ENCODE measurements around the gene LSM4.

The LSM4 gene

GRCh38 chr19:18294467-18294864 lies 28.4 kb downstream of the LSM4 start:
- no peaks in the 10 kb centered on the region for H3K79me2 ChIP-seq (ENCODE audit: control insufficient read depth, low read length)
- peaks cover 53% of the 10 kb centered on the region for H3K4me1 ChIP-seq (ENCODE audit: control insufficient read depth, low read length)
- H4K20me1 ChIP-seq (ENCODE audit: control insufficient read depth, insufficient read depth, low read depth, low read length): no peaks in the 10 kb centered on the region
- H3K27me3 ChIP-seq (ENCODE audit: control insufficient read depth, low read length): no peaks in the 10 kb centered on the region
- H3K4me2 ChIP-seq (ENCODE audit: low read length): peak overlapping the region; percentile 24; the same call in 1 of the 2 replicates
- no peaks in the 10 kb centered on the region for H3K9me3 ChIP-seq (ENCODE audit: control insufficient read depth, insufficient read depth, low read length)
- no peaks in the 10 kb centered on the region for H3K9me2 ChIP-seq (replicated peaks; ENCODE audit: control insufficient read depth, low read length)
- peaks cover 22% of the 10 kb centered on the region for H3F3A ChIP-seq (ENCODE audit: control insufficient read depth, insufficient read depth)
- TF ChIP-seq EZH2phosphoT487 (IDR thresholded peaks at IDR 0.05; ENCODE audit: borderline replicate concordance, low read length): no peak
- TF ChIP-seq, protein P1, sequence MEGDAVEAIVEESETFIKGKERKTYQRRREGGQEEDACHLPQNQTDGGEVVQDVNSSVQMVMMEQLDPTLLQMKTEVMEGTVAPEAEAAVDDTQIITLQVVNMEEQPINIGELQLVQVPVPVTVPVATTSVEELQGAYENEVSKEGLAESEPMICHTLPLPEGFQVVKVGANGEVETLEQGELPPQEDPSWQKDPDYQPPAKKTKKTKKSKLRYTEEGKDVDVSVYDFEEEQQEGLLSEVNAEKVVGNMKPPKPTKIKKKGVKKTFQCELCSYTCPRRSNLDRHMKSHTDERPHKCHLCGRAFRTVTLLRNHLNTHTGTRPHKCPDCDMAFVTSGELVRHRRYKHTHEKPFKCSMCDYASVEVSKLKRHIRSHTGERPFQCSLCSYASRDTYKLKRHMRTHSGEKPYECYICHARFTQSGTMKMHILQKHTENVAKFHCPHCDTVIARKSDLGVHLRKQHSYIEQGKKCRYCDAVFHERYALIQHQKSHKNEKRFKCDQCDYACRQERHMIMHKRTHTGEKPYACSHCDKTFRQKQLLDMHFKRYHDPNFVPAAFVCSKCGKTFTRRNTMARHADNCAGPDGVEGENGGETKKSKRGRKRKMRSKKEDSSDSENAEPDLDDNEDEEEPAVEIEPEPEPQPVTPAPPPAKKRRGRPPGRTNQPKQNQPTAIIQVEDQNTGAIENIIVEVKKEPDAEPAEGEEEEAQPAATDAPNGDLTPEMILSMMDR (IDR thresholded peaks at IDR 0.05; ENCODE audit: low read depth, low read length, poor library complexity, severe bottlenecking): no peak
- H3K27ac ChIP-seq (ENCODE audit: low read depth, low read length): no peak overlapping the region
- no peak overlapping the region for H3K4me3 ChIP-seq (ENCODE audit: low read length)
- no peaks in the 10 kb centered on the region for H3K36me3 ChIP-seq (ENCODE audit: control insufficient read depth, low read length)

GRCh38 chr19:18293642-18294466 lies 29.0 kb downstream of the LSM4 start:
- Histone ChIP-seq H3F3A (ENCODE audit: control insufficient read depth, insufficient read depth) (peaks cover 24% of the 10 kb centered on the region), H3K4me3 (ENCODE audit: low read length) (peak overlapping the region; percentile 83; the same call in 1 of the 2 replicates), H3K4me1 (ENCODE audit: control insufficient read depth, low read length) (peaks cover 56% of the 10 kb centered on the region), H3K9me3 (ENCODE audit: control insufficient read depth, insufficient read depth, low read length) (no peaks in the 10 kb centered on the region), H3K4me2 (ENCODE audit: low read length) (peak overlapping the region; percentile 98), H4K20me1 (ENCODE audit: control insufficient read depth, insufficient read depth, low read depth, low read length) (no peaks in the 10 kb centered on the region), H3K79me2 (ENCODE audit: control insufficient read depth, low read length) (no peaks in the 10 kb centered on the region), H3K27ac (ENCODE audit: low read depth, low read length) (no peak overlapping the region), H3K36me3 (ENCODE audit: control insufficient read depth, low read length) (no peaks in the 10 kb centered on the region), H3K9me2 (replicated peaks; ENCODE audit: control insufficient read depth, low read length) (no peaks in the 10 kb centered on the region), H3K27me3 (ENCODE audit: control insufficient read depth, low read length) (no peaks in the 10 kb centered on the region)
- no peak for TF ChIP-seq EZH2phosphoT487 (IDR thresholded peaks at IDR 0.05; ENCODE audit: borderline replicate concordance, low read length)
- TF ChIP-seq, protein P1 (IDR thresholded peaks at IDR 0.05; ENCODE audit: low read depth, low read length, poor library complexity, severe bottlenecking): no peak

- no peaks in the 10 kb centered on the region for H3K9me2 ChIP-seq (replicated peaks; ENCODE audit: control insufficient read depth, low read length)
- no peaks in the 10 kb centered on the region for H3K27me3 ChIP-seq (ENCODE audit: control insufficient read depth, low read length)
- no peaks in the 10 kb centered on the region for H3K36me3 ChIP-seq (ENCODE audit: control insufficient read depth, low read length)
- peak overlapping the region; percentile 75 for H3K27ac ChIP-seq (ENCODE audit: low read depth, low read length)
- H3F3A ChIP-seq (ENCODE audit: control insufficient read depth, insufficient read depth): peaks cover 24% of the 10 kb centered on the region
- H3K4me1 ChIP-seq (ENCODE audit: control insufficient read depth, low read length): peaks cover 56% of the 10 kb centered on the region
- H3K4me2 ChIP-seq (ENCODE audit: low read length): peak overlapping the region; percentile 98
- TF ChIP-seq, protein P1 (IDR thresholded peaks at IDR 0.05; ENCODE audit: low read depth, low read length, poor library complexity, severe bottlenecking): no peak
- TF ChIP-seq EZH2phosphoT487 (IDR thresholded peaks at IDR 0.05; ENCODE audit: borderline replicate concordance, low read length): no peak
- no peaks in the 10 kb centered on the region for H3K9me3 ChIP-seq (ENCODE audit: control insufficient read depth, insufficient read depth, low read length)
- H3K79me2 ChIP-seq (ENCODE audit: control insufficient read depth, low read length): no peaks in the 10 kb centered on the region
- H3K4me3 ChIP-seq (ENCODE audit: low read length): peak overlapping the region; percentile 83
- no peaks in the 10 kb centered on the region for H4K20me1 ChIP-seq (ENCODE audit: control insufficient read depth, insufficient read depth, low read depth, low read length)
Observed at GRCh38 chr19:18292810-18293641, 29.9 kb downstream of the LSM4 start.
